Activated gamma-delta T cell (primary cell): ENCODE results near the gene ZPR1.
"Not testable (repeated sequence)": the region's sequence is repeated elsewhere in the genome, so short reads cannot be mapped to it uniquely, and the experiment has no call there.

Experiments
- DNase-seq: peaks from one replicate; lab custom pipeline; 2025; lab: John Stamatoyannopoulos, UW
- total RNA-seq, 2 donors: gene quantifications; one replicate each; lab custom pipeline; 2026; lab: John Stamatoyannopoulos, UW

ZPR1 gene
- 97.0 to 112 reads per million in 2 donors for total RNA-seq

GRCh38 chr11:116787786-116788486, at the start of gene ZPR1:
ZPR1 (minus strand) TSS chr11:116788023; CDS start chr11:116787990, 33 bp downstream.
- DNase-seq: peak; percentile 68

- no peak for DNase-seq
These were observed 48.8 kb upstream of the ZPR1 start for GRCh38 chr11:116836632-116836991.

- peak; percentile 67 for DNase-seq
These were observed 48.2 kb upstream of the ZPR1 start for GRCh38 chr11:116835791-116836631.

GRCh38 chr11:116835042-116835772, 47.4 kb upstream of the ZPR1 start:
- DNase-seq: no peak

- not testable (repeated sequence) for DNase-seq
These were observed 46.8 kb upstream of the ZPR1 start for GRCh38 chr11:116834535-116835041.

- no peak for DNase-seq
These were observed 46.2 kb upstream of the ZPR1 start for GRCh38 chr11:116833816-116834534.

GRCh38 chr11:116833491-116833815, 45.6 kb upstream of the ZPR1 start:
- DNase-seq: no peak

GRCh38 chr11:116832350-116833290, 44.8 kb upstream of the ZPR1 start:
- DNase-seq: no peak

- no peak for DNase-seq
These were observed 44.0 kb upstream of the ZPR1 start for GRCh38 chr11:116831790-116832349.

- DNase-seq: no peak
These were observed 42.5 kb upstream of the ZPR1 start for GRCh38 chr11:116830184-116830912.

- DNase-seq: no peak
These were observed 41.8 kb upstream of the ZPR1 start, which contains the start of gene APOC3 for GRCh38 chr11:116829525-116830183. APOC3 (plus strand) TSS chr11:116829907; CDS start chr11:116830583, 676 bp downstream.

- no peak for DNase-seq
These were observed 41.1 kb upstream of the ZPR1 start for GRCh38 chr11:116828632-116829524.

GRCh38 chr11:116827461-116827860, 39.6 kb upstream of the ZPR1 start:
- no peak for DNase-seq

- DNase-seq: no peak
These were observed 39.1 kb upstream of the ZPR1 start for GRCh38 chr11:116826751-116827431.

GRCh38 chr11:116825854-116826750, 38.3 kb upstream of the ZPR1 start:
- DNase-seq: no peak

- DNase-seq: no peak
These were observed 37.6 kb upstream of the ZPR1 start for GRCh38 chr11:116825434-116825833.
